ENCODE data around the gene PCDHGB4.
"Not testable (repeated sequence)": the region's sequence is repeated elsewhere in the genome, so short reads cannot be mapped to it uniquely, and the experiment has no call there.

The PCDHGB4 gene

GRCh38 chr5:141369994-141370848 is 17.3 kb upstream of the PCDHGB4 start, which contains the start of gene PCDHGB3:
Gene PCDHGB3, plus strand, starts transcription at chr5:141370242. Its CDS starts 153 bp downstream, at chr5:141370395.
- no peak for DNase-seq

GRCh38 chr5:141371572-141372475 is 15.7 kb upstream of the PCDHGB4 start:
- no peak for DNase-seq

GRCh38 chr5:141373673-141374317 is 13.7 kb upstream of the PCDHGB4 start, which contains the start of gene PCDHGA6:
Gene PCDHGA6, plus strand, starts transcription at chr5:141373891. Its CDS starts 193 bp downstream, at chr5:141374084.
- DNase-seq, result no peak

DNA sequence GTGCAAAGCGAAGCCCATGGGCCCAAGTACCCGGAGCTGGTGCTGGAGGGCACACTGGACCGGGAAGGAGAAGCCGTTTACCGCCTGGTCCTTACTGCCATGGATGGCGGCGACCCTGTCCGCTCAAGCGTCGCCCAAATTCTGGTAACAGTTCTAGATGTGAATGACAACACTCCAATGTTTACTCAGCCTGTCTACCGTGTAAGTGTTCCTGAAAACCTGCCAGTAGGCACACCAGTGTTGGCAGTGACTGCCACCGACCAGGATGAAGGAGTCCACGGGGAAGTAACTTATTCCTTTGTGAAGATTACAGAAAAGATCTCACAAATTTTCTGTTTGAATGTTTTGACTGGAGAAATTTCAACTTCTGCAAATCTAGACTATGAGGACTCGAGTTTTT is 12.9 kb upstream of the PCDHGB4 start:
- DNase-seq, result no peak

DNA sequence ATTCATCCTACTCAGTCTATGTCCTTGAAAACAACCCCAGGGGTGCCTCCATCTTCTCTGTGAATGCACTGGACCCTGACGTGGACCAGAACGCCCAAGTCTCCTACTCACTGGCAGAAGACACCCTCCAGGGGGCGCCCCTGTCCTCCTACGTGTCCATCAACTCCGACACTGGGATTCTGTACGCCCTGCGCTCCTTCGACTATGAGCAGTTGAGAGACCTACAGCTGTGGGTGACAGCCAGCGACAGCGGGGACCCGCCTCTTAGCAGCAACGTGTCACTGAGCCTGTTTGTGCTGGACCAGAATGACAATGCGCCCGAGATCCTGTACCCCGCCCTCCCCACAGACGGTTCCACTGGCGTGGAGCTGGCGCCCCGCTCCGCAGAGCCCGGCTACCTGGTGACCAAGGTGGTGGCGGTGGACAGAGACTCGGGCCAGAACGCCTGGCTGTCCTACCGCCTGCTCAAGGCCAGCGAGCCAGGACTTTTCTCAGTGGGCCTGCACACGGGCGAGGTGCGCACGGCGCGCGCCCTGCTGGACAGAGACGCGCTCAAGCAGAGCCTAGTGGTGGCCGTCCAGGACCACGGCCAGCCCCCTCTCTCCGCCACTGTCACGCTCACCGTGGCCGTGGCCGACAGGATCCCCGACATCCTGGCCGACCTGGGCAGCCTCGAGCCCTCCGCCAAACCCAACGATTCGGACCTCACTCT is 11.9 kb upstream of the PCDHGB4 start:
- DNase-seq, result not testable (repeated sequence)

GRCh38 chr5:141382469-141383294 is 4.8 kb upstream of the PCDHGB4 start, which contains the start of gene PCDHGA7:
Gene PCDHGA7, plus strand, starts transcription at chr5:141382742. Its CDS starts 158 bp downstream, at chr5:141382900.
- no peak for DNase-seq

DNA sequence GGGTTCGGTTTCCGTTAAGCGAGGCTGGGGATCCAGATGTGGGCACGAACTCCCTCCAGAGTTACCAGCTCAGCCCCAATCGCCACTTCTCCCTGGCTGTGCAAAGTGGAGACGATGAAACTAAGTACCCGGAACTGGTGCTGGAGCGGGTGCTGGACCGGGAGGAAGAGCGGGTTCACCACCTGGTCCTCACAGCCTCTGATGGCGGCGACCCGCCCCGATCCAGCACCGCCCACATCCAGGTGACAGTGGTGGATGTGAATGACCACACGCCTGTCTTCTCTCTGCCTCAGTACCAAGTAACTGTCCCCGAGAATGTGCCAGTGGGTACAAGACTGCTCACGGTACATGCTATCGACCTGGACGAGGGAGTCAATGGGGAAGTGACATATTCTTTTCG is 4.2 kb upstream of the PCDHGB4 start:
- DNase-seq, result no peak

- no peak for DNase-seq
Measured at GRCh38 chr5:141384471-141385267, 2.8 kb upstream of the PCDHGB4 start.

GRCh38 chr5:141388661-141389060 is 1.2 kb downstream of the PCDHGB4 start:
- no peak for DNase-seq

GRCh38 chr5:141389153-141390042 is 1.9 kb downstream of the PCDHGB4 start:
- no peak for DNase-seq

DNA sequence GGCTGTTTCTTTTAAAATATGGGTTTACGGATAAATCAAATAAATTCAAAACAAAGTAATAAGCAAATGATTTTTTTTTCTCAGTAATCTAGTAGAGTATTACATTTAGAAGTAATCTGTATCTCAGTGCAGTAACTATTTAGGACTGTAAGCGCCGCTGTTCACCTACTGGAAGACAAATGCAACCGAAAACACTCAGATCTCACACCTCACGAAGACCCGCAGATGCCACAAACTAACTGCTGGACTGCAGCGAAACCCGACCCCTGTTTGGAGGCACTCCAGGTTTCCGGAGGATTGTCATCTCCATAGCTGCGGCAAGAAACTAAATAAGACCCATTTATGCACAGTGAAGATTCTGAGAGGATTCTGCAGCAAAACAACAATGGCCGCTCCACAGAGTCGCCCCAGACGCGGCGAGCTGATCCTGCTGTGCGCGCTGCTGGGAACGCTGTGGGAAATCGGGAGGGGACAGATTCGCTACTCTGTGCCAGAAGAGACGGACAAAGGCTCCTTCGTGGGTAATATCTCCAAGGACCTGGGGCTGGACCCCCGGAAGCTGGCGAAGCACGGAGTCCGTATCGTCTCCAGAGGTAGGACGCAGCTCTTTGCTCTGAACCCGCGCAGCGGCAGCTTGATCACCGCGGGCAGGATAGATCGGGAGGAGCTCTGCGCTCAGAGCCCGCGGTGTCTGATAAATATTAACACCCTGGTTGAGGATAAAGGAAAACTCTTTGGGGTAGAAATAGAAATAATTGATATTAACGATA is 5.1 kb downstream of the PCDHGB4 start, which contains the start of gene PCDHGA8:
Gene PCDHGA8, plus strand, starts transcription at position 205 of the 770 bp plus-strand sequence. Its CDS starts 181 bp downstream, at position 386.
- DNase-seq, result no peak

DNA sequence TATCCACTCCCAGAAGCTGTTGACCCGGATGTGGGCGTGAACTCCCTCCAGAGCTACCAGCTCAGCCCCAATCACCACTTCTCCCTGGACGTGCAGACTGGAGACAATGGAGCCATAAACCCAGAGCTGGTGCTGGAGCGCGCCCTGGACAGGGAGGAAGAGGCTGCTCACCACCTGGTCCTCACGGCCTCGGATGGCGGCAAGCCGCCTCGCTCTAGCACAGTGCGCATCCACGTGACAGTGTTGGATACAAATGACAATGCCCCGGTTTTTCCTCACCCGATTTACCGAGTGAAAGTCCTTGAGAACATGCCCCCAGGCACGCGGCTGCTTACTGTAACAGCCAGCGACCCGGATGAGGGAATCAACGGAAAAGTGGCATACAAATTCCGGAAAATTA is 5.8 kb downstream of the PCDHGB4 start:
- no peak for DNase-seq

- not testable (repeated sequence) for DNase-seq
Measured at GRCh38 chr5:141394401-141395187, 7.1 kb downstream of the PCDHGB4 start.

- DNase-seq, result not testable (repeated sequence)
Measured at GRCh38 chr5:141397756-141398551, 10.5 kb downstream of the PCDHGB4 start, which contains the start of gene PCDHGB5. Gene PCDHGB5, plus strand, starts transcription at chr5:141397947. Its CDS starts 181 bp downstream, at chr5:141398128.

DNA sequence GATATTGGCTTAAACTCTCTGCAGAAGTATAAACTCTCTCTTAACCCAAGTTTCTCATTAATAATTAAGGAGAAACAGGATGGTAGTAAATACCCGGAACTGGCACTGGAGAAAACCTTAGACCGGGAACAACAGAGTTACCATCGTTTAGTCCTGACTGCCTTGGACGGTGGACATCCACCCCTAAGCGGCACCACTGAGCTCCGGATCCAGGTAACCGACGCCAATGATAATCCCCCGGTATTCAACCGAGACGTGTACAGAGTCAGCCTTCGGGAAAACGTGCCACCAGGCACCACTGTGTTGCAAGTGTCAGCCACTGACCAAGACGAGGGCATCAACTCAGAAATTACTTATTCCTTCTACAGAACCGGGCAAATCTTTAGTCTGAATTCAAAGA is 11.1 kb downstream of the PCDHGB4 start:
- no peak for DNase-seq

DNA sequence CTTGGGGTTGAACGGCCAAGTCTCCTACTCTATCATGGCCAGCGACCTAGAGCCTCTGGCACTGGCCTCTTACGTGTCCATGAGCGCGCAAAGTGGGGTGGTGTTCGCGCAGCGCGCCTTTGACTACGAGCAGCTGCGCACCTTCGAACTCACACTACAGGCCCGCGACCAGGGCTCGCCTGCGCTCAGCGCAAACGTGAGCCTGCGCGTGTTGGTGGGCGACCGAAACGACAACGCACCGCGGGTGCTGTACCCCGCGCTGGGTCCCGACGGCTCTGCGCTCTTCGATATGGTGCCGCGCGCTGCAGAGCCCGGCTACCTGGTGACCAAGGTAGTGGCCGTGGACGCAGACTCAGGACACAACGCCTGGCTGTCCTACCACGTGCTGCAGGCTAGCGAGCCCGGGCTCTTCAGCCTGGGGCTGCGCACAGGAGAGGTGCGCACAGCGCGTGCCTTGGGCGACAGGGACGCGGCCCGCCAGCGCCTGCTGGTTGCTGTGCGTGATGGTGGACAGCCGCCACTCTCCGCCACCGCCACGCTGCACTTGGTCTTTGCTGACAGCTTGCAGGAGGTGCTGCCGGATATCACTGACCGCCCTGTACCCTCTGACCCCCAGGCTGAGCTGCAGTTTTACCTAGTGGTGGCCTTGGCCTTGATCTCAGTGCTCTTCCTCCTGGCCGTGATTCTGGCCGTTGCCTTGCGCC is 12.2 kb downstream of the PCDHGB4 start:
- no peak for DNase-seq

All from NCI-H1105 (cell line).